Measurements from ENCODE around the gene RAB10. TPM values are rescaled to one million over a fixed set of nuclear protein-coding genes. Genes with fewer than 3 reads are reported as not detected.
"Not testable (repeated sequence)": the region's sequence is repeated elsewhere in the genome, so short reads cannot be mapped to it uniquely, and the experiment has no call there.

The RAB10 gene
- total and polyA plus RNA-seq, 4 donors, result 26.6 to 52.2 (median 41.6) TPM

DNA sequence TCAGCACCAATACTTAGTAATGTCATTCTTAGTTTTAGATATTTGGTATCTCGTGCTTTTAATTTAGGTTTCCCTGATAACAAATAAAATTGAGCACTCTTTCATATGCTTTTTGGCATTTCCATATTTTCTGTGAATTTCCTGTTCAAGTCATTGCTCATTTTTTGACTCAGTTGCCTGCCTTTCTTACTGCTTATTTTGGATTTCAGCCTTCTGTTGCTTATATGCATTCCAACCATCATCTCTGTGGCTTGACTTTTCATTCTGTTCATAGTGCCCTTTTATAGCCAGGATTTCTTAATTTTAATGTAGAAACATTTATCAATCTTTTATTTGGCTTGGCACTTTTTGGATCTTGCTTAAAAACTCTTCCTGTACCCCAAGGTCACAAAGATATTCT is 37.0 kb upstream of the RAB10 start:
- H3K27me3 ChIP-seq (ENCODE audit: control insufficient read depth in 4 of 4, insufficient read depth in 4 of 4, low read length in 3 of 4), result no peaks in the 10 kb centered on the region
- no peak for DNase-seq (ENCODE audit: low spot score)
- H3K9me3 ChIP-seq (ENCODE audit: control insufficient read depth in 4 of 4, low read length in 3 of 4), result no peaks in the 10 kb centered on the region
- H3K4me1 ChIP-seq (ENCODE audit: control insufficient read depth in 4 of 4, insufficient read depth in 4 of 4, low read length in 3 of 4), result peaks cover 2 to 11% (median 7%) of the 10 kb centered on the region in 4 donors
- H3K4me3 ChIP-seq (ENCODE audit: low read depth in 1 of 3, low read length in 3 of 3), result no peak overlapping the region
- no peaks in the 10 kb centered on the region for H3K36me3 ChIP-seq (ENCODE audit: control insufficient read depth in 4 of 4, insufficient read depth in 3 of 4, low read depth in 1 of 4, low read length in 3 of 4)
- no peak for TF ChIP-seq YY1 (IDR thresholded peaks at IDR 0.05)
- no peak for TF ChIP-seq EGR1 (IDR thresholded peaks at IDR 0.05; ENCODE audit: low read depth in 2 of 2)
- TF ChIP-seq JUND (IDR thresholded peaks at IDR 0.05), result no peak
- TF ChIP-seq RXRA (IDR thresholded peaks at IDR 0.05), result no peak
- no peak for TF ChIP-seq CTCF (IDR thresholded peaks at IDR 0.05; ENCODE audit: low read depth, low read length, missing input control)
- TF ChIP-seq NR2F2 (IDR thresholded peaks at IDR 0.05), result no peak
- no peak for TF ChIP-seq RAD21 (IDR thresholded peaks at IDR 0.05)
- TF ChIP-seq, protein P1, sequence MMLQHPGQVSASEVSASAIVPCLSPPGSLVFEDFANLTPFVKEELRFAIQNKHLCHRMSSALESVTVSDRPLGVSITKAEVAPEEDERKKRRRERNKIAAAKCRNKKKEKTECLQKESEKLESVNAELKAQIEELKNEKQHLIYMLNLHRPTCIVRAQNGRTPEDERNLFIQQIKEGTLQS (IDR thresholded peaks at IDR 0.05), result no peak
- TF ChIP-seq FOXA1 (IDR thresholded peaks at IDR 0.05), result no peak
- no peak for TF ChIP-seq HNF4G (IDR thresholded peaks at IDR 0.05)
- no peak for TF ChIP-seq REST (IDR thresholded peaks at IDR 0.05)
- WGBS, result 89% methylated on average over 1 of the region's 1 CpG
- H3K27ac ChIP-seq (ENCODE audit: low read depth in 1 of 2, low read length in 2 of 2), result no peak overlapping the region
- H3K9ac ChIP-seq (ENCODE audit: low read depth in 1 of 2, low read length in 2 of 2), result no peak overlapping the region

DNA sequence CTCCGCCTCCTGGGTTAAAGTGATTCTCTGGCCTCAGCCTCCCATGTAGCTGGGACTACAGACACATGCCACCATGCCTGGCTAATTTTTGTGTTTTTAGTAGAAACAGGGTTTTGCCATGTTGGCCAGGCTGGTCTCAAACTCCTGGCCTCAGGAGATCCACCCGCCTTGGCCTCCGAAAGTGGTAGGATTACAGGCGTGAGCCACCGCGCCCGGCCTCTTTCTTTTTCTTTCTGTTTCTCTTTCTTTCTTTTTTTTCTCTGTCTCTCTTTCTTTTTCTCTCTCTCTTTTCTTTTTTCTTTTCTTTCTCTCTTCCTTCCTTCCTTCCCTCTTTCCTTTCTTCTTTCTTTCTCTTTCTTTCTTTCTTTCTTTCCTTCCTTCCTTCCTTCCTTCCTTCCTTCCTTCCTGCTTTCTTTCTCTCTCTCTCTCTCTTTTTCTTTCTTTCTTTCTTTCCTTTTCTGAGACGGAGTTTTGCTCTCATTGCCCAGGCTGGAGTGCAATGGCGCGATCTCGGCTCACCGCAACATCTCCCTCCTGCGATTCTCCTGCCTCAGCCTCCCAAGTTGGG is 35.0 kb upstream of the RAB10 start:
- not testable (repeated sequence) for H3K9me3 ChIP-seq (ENCODE audit: control insufficient read depth in 4 of 4, low read length in 3 of 4); H3K9ac ChIP-seq (ENCODE audit: low read depth in 1 of 2, low read length in 2 of 2); H3K4me3 ChIP-seq (ENCODE audit: low read depth in 1 of 3, low read length in 3 of 3); DNase-seq (ENCODE audit: low spot score); H3K27ac ChIP-seq (ENCODE audit: low read depth in 1 of 2, low read length in 2 of 2); H3K36me3 ChIP-seq (ENCODE audit: control insufficient read depth in 4 of 4, insufficient read depth in 3 of 4, low read depth in 1 of 4, low read length in 3 of 4); H3K27me3 ChIP-seq (ENCODE audit: control insufficient read depth in 4 of 4, insufficient read depth in 4 of 4, low read length in 3 of 4)
- 97% methylated on average over 13 of the region's 13 CpGs for WGBS
- peaks cover 4 to 12% (median 8%) of the 10 kb centered on the region in 4 donors for H3K4me1 ChIP-seq (ENCODE audit: control insufficient read depth in 4 of 4, insufficient read depth in 4 of 4, low read length in 3 of 4)

DNA sequence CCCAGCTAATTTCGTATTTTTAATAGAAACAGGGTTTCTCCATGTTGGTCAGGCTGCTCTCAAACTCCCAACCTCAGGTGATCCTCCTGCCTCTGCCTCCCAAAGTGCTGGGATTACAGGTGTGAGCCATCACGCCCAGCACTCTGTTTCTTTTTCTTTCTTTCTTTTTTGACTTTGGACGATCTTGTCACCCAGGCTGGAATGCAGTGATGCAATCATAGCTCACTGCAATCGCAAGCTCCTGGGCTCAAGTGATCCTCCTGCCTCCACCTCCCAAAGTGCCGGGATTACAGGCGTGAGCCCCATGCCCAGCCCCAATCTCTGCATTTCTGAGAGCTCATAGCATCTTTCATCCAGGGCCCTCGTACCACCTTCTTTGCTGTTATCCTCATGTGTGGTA is 34.5 kb upstream of the RAB10 start:
- WGBS, result 76% methylated on average over 7 of the region's 7 CpGs
- H3K27me3 ChIP-seq (ENCODE audit: control insufficient read depth in 4 of 4, insufficient read depth in 4 of 4, low read length in 3 of 4); H3K27ac ChIP-seq (ENCODE audit: low read depth in 1 of 2, low read length in 2 of 2); H3K9ac ChIP-seq (ENCODE audit: low read depth in 1 of 2, low read length in 2 of 2); H3K9me3 ChIP-seq (ENCODE audit: control insufficient read depth in 4 of 4, low read length in 3 of 4); H3K4me3 ChIP-seq (ENCODE audit: low read depth in 1 of 3, low read length in 3 of 3); H3K36me3 ChIP-seq (ENCODE audit: control insufficient read depth in 4 of 4, insufficient read depth in 3 of 4, low read depth in 1 of 4, low read length in 3 of 4); DNase-seq (ENCODE audit: low spot score): not testable (repeated sequence)
- H3K4me1 ChIP-seq (ENCODE audit: control insufficient read depth in 4 of 4, insufficient read depth in 4 of 4, low read length in 3 of 4), result peaks cover 4 to 12% (median 8%) of the 10 kb centered on the region in 4 donors

All from liver (tissue), 9 donors.